CD14-positive monocyte (primary cell): ENCODE results near the gene GIN1. TPM values are rescaled to one million over a fixed set of nuclear protein-coding genes. Genes with fewer than 3 reads are reported as not detected.

ENCODE experiments used
- DNase-seq, 3 donors: peaks; one replicate each; pipeline ENCODE4 v3.0.0-alpha.2; 2011 to 2022
- H2AFZ ChIP-seq: 2 replicates; pipeline ENCODE4 v1.6.0; 2012; ENCODE audit warnings: mild to moderate bottlenecking, low read depth, low read length, inconsistent platforms; ENCODE audit not compliant: insufficient read depth, poor library complexity, severe bottlenecking
- H3K27ac ChIP-seq, 2 donors: 1 replicate in 1 of 2; 2 replicates in 1 of 2; pipeline ENCODE4 v1.5.1; 2012 to 2013; ENCODE audit warnings: low read length in 2 of 2, control low read depth in 1 of 2, inconsistent platforms in 1 of 2, low read depth in 1 of 2, mild to moderate bottlenecking in 1 of 2
- H3K27me3 ChIP-seq, 2 donors: one replicate each; pipeline versions ENCODE4 v1.6.0 to v1.6.1; 2011 to 2013; ENCODE audit warnings: low read length in 2 of 2; ENCODE audit not compliant: control insufficient read depth in 2 of 2, insufficient read depth in 2 of 2
- H3K36me3 ChIP-seq, 2 donors: replicated peaks in 1 of 2; 1 replicate in 1 of 2; 2 replicates in 1 of 2; pipeline versions ENCODE4 v1.5.1 to v1.6.1; 2012 to 2013; ENCODE audit warnings: low read length in 2 of 2, control low read depth in 1 of 2, inconsistent platforms in 1 of 2, mild to moderate bottlenecking in 1 of 2; ENCODE audit not compliant: insufficient read depth in 2 of 2, control insufficient read depth in 1 of 2
- H3K4me1 ChIP-seq, 2 donors: 1 replicate in 1 of 2; 2 replicates in 1 of 2; pipeline versions ENCODE4 v1.5.1 to v1.6.1; 2012 to 2013; ENCODE audit warnings: low read length in 2 of 2, control low read depth in 1 of 2, inconsistent platforms in 1 of 2, mild to moderate bottlenecking in 1 of 2, moderate library complexity in 1 of 2; ENCODE audit not compliant: insufficient read depth in 2 of 2, control insufficient read depth in 1 of 2
- H3K4me2 ChIP-seq: replicated peaks from 2 replicates; pipeline ENCODE3; 2012; ENCODE audit warnings: low read length, moderate library complexity, mild to moderate bottlenecking; ENCODE audit not compliant: poor library complexity, severe bottlenecking; ENCODE audit errors: extremely low read depth
- H3K4me3 ChIP-seq, 3 experiments: fragments of 200-600 bp in 1 of 3; sonication (generic) in 1 of 3; replicated peaks in 1 of 3; 1 replicate in 2 of 3; 2 replicates in 1 of 3; pipeline ENCODE4 v1.5.1; 2011 to 2013; ENCODE audit warnings: low read length in 3 of 3, mild to moderate bottlenecking in 3 of 3, control low read depth in 2 of 3, low read depth in 2 of 3, inconsistent platforms in 1 of 3, moderate library complexity in 1 of 3
- H3K79me2 ChIP-seq: 2 replicates; pipeline ENCODE4 v1.6.0; 2012; ENCODE audit warnings: mild to moderate bottlenecking, control low read depth, inconsistent platforms, low read length, moderate library complexity; ENCODE audit not compliant: insufficient read depth
- H3K9ac ChIP-seq: 2 replicates; pipeline ENCODE4 v1.6.0; 2017; ENCODE audit warnings: low read length, mild to moderate bottlenecking; ENCODE audit not compliant: insufficient read depth, poor library complexity, severe bottlenecking
- H3K9me3 ChIP-seq, 2 donors: replicated peaks in 1 of 2; 1 replicate in 1 of 2; 2 replicates in 1 of 2; pipeline versions ENCODE4 v1.5.1 to v1.6.1; 2012 to 2013; ENCODE audit warnings: low read length in 2 of 2, control low read depth in 1 of 2; ENCODE audit not compliant: control insufficient read depth in 1 of 2, insufficient read depth in 1 of 2
- H4K20me1 ChIP-seq: 2 replicates; pipeline ENCODE4 v1.6.0; 2012; ENCODE audit warnings: mild to moderate bottlenecking, low read length, control low read depth, moderate library complexity; ENCODE audit not compliant: insufficient read depth
- H3K27ac Mint-ChIP-seq, 7 donors: one replicate each; pipeline ENCODE4 v1.8.0; 2020; ENCODE audit warnings: mild to moderate bottlenecking in 7 of 7, mixed read lengths in 7 of 7, moderate library complexity in 6 of 7, inconsistent platforms in 2 of 7
- H3K27me3 Mint-ChIP-seq, 3 donors: one replicate each; pipeline ENCODE4 v1.8.0; 2021 to 2022; ENCODE audit warnings: low read depth in 3 of 3, mild to moderate bottlenecking in 3 of 3, mixed read lengths in 3 of 3, moderate library complexity in 3 of 3, inconsistent platforms in 1 of 3
- H3K36me3 Mint-ChIP-seq, 2 donors: one replicate each; pipeline ENCODE4 v1.8.0; 2020; ENCODE audit warnings: mixed read lengths in 2 of 2, inconsistent platforms in 1 of 2, mild to moderate bottlenecking in 1 of 2
- H3K4me1 Mint-ChIP-seq: one replicate; pipeline ENCODE4 v1.8.0; 2020; ENCODE audit warnings: mild to moderate bottlenecking, mixed read lengths
- H3K4me3 Mint-ChIP-seq, 2 donors: one replicate each; pipeline ENCODE4 v1.8.0; 2020; ENCODE audit warnings: mild to moderate bottlenecking in 2 of 2, mixed read lengths in 2 of 2, moderate library complexity in 1 of 2
- H3K9me3 Mint-ChIP-seq, 7 donors: one replicate each; pipeline ENCODE4 v1.8.0; 2020 to 2022; ENCODE audit warnings: mixed read lengths in 7 of 7, mild to moderate bottlenecking in 6 of 7, moderate library complexity in 6 of 7, inconsistent platforms in 2 of 7
- WGBS: methylation state at CpG from one replicate; pipeline ENCODE4 v1.1.5; 2013; ENCODE audit warnings: missing lambda C conversion rate; ENCODE audit not compliant: insufficient coverage; 5-methylcytosine and 5-hydroxymethylcytosine counted together
- intact Hi-C, 2 donors: fragments of 100-400 bp; cut with micrococcal nuclease; formaldehyde crosslinking; loops; one replicate each; pipeline versions ENCODE4 v1.15.0 to v1.15.1; 2023
- polyA plus RNA-seq, 3 donors: library from polyadenylated mRNA; depleted of rRNA in 1 of 3; unstranded in 2 of 3; stranded (reverse) in 1 of 3; fragments of 300-500 nt in 2 of 3; fragments of >200 nt in 1 of 3; fragmentation: Illumina TruSeq in 2 of 3; gene quantifications; 1 replicate in 2 of 3; 2 replicates in 1 of 3; pipeline ENCODE4 v1.2.3, GENCODE V29; 2012 to 2021
- TF ChIP-seq, protein P1 (sequence below): fragments of 200-600 bp; IDR thresholded peaks from one replicate; pipeline ENCODE4 v1.8.0; 2022; ENCODE audit warnings: antibody characterized with exemption, mild to moderate bottlenecking

Gene GIN1
- polyA plus RNA-seq, 3 donors = 2.2 to 4.7 (median 3.7) TPM

DNA sequence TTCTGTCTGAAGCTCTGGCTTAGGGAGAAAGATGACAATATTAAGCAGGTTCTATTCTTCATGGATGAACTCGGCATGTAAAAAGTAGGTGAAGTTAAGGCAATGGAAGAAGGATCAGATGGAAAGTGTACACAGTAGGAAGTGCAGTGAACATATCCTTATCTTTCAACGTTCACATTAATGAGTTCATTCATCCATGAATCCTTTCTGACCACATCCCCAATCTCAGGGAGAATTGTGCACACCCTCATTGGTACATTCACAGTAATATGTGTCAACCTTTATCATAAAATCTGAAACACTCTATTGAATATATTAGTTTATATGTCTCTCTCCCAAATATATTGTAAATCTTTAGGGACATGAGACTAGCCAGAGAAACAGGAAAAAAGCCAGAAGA lies 5.5 kb downstream of the GIN1 start:
- no peak overlapping the region for H3K27ac Mint-ChIP-seq
- Histone ChIP-seq H3K27ac (no peak overlapping the region), H2AFZ (no peak overlapping the region), H3K27me3 (no peaks in the 10 kb centered on the region), H3K4me2 (no peak overlapping the region), H3K4me1 (peaks cover 3 to 22% of the 10 kb centered on the region in 2 donors), H3K36me3 (no peaks in the 10 kb centered on the region), H3K4me3 (no peak overlapping the region), H3K9ac (no peak overlapping the region), H4K20me1 (no peaks in the 10 kb centered on the region), H3K79me2 (peaks cover 49% of the 10 kb centered on the region), H3K9me3 (no peaks in the 10 kb centered on the region)
- WGBS = no CpG with 5 or more reads among the region's 2 CpGs
- peaks cover 0 to 8% of the 10 kb centered on the region in 2 donors for H3K36me3 Mint-ChIP-seq
- H3K4me1 Mint-ChIP-seq = peaks cover 25% of the 10 kb centered on the region
- peaks cover 0 to 6% (median 0%) of the 10 kb centered on the region in 7 donors for H3K9me3 Mint-ChIP-seq
- TF ChIP-seq, protein P1, sequence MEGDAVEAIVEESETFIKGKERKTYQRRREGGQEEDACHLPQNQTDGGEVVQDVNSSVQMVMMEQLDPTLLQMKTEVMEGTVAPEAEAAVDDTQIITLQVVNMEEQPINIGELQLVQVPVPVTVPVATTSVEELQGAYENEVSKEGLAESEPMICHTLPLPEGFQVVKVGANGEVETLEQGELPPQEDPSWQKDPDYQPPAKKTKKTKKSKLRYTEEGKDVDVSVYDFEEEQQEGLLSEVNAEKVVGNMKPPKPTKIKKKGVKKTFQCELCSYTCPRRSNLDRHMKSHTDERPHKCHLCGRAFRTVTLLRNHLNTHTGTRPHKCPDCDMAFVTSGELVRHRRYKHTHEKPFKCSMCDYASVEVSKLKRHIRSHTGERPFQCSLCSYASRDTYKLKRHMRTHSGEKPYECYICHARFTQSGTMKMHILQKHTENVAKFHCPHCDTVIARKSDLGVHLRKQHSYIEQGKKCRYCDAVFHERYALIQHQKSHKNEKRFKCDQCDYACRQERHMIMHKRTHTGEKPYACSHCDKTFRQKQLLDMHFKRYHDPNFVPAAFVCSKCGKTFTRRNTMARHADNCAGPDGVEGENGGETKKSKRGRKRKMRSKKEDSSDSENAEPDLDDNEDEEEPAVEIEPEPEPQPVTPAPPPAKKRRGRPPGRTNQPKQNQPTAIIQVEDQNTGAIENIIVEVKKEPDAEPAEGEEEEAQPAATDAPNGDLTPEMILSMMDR = no peak
- H3K27me3 Mint-ChIP-seq = no peaks in the 10 kb centered on the region
- no peak for DNase-seq
- no peak overlapping the region for H3K4me3 Mint-ChIP-seq
- intact Hi-C loops = no loop called here

DNA sequence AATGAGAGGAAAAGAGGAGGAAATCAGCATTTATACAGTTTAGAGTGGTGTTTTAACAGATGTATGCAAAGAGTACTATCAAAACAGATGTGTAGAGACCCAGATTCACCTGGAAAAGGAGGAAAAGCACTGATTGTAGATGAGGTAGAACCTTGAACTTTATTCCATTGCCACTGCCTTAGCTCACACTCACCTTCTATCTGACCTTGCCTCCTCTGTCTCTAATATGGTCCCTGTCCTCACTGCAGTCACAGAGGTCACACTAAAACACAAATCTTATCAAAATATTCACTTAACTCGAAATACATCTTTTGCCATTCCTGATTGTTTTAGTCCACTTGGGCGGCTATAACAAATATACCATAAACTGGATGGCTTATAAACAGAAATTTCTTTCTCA lies 7.0 kb downstream of the GIN1 start:
- Mint-ChIP-seq H3K9me3 (peaks cover 0 to 6% (median 0%) of the 10 kb centered on the region in 7 donors), H3K4me1 (peaks cover 17% of the 10 kb centered on the region), H3K27me3 (no peaks in the 10 kb centered on the region), H3K27ac (no peak overlapping the region), H3K36me3 (peaks cover 6 to 15% of the 10 kb centered on the region in 2 donors), H3K4me3 (no peak overlapping the region)
- DNase-seq = no peak
- H3K4me3 ChIP-seq = no peak overlapping the region
- H4K20me1 ChIP-seq = no peaks in the 10 kb centered on the region
- no peaks in the 10 kb centered on the region for H3K27me3 ChIP-seq
- H3K4me2 ChIP-seq = no peak overlapping the region
- intact Hi-C loops = no loop called here
- TF ChIP-seq, protein P1 = no peak
- H3K79me2 ChIP-seq = peaks cover 37% of the 10 kb centered on the region
- H3K9ac ChIP-seq = no peak overlapping the region
- WGBS = no CpG with 5 or more reads among the region's 2 CpGs
- peaks cover 3 to 9% of the 10 kb centered on the region in 2 donors for H3K4me1 ChIP-seq
- H3K27ac ChIP-seq = no peak overlapping the region
- no peaks in the 10 kb centered on the region for H3K9me3 ChIP-seq
- peaks cover 1 to 6% of the 10 kb centered on the region in 2 donors for H3K36me3 ChIP-seq
- H2AFZ ChIP-seq = no peak overlapping the region
